ENCODE results near the gene LOXL4.

LOXL4 gene

DNA sequence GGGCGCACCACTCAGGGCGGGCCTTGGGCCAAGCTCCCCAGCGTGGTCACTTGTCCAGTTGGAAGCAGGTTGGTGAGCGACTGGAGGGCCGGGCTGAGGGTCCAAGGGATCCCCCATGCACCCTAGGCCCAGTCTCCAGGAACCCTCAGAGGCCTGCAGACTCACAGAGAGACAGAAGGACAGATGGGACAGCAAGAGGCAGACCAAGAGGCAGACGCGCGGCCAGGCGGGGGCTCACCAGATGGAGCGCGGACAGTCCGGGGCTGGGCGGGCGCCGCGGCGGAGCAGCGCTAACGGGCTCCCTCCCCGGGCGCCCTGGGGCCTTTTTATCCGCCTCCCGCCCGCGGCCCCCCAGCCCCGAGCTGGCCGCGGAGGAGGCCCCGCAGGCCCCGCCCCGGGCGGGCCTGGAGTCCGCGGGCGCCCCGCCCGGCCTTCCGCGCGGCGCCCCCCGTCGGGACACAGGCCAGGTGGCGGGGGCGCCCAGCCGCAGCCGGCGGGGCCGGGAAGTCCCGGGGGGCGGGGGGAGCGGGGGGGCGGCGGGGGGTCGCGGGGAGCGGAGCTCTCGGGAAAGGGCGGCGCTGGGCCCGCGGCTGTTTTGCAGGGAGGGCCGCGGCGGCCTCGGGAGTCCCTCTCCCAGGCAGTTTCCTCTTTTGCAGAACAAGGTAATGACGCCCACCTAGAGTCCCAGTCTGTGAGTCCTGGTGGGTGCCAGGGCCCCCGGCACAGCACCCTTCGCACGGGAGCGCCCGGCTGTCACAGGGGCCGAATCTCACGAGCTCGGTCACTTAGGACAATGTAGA lies at the start of gene LOXL4:
Gene LOXL4 (minus strand): TSS at position 301 of the 800 bp plus-strand sequence. CDS start 5,175 bp downstream, outside the sequence.
- no peak for DNase-seq (ENCODE audit: low read depth)

DNA sequence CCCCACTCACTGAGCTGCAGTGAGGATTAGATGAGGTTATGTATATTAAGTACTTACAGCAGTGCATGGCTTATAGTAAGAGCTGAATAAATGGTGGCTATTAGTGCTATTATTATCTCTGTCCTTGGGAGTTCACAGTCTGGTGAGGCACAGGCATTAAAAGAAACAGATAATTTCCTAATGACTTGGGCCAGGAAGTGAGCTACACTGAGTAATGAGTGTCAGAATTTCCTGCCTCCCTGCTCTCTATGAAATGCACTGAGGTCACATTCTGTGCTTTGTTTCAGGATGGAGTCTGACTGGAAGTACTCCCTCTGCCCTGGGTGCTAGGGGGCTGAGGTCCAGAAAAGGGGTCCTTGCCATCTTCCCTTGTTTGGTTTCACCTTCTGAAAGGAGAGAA lies 48.7 kb upstream of the LOXL4 start:
- peak; percentile 44 for DNase-seq (ENCODE audit: low read depth)

DNA sequence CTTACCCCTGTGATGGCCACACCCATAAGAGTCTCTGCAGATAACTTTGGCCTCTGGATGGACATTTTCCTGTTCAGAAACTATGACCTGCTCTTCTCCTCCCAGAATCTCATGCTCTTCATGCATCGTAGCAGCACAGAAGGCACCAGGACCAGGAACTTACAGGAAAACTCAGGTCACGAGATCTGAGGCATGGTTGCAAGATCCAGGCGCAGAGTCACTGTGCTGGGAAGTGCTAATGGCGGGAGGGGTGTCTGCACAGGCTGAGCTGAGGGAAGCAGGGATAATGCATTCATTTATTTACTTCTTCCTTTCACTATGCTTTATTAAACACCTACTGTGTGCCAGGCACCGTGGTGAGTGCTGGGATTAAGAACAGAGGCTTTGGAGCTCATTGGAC lies 48.2 kb upstream of the LOXL4 start:
- no peak for DNase-seq (ENCODE audit: low read depth)

DNA sequence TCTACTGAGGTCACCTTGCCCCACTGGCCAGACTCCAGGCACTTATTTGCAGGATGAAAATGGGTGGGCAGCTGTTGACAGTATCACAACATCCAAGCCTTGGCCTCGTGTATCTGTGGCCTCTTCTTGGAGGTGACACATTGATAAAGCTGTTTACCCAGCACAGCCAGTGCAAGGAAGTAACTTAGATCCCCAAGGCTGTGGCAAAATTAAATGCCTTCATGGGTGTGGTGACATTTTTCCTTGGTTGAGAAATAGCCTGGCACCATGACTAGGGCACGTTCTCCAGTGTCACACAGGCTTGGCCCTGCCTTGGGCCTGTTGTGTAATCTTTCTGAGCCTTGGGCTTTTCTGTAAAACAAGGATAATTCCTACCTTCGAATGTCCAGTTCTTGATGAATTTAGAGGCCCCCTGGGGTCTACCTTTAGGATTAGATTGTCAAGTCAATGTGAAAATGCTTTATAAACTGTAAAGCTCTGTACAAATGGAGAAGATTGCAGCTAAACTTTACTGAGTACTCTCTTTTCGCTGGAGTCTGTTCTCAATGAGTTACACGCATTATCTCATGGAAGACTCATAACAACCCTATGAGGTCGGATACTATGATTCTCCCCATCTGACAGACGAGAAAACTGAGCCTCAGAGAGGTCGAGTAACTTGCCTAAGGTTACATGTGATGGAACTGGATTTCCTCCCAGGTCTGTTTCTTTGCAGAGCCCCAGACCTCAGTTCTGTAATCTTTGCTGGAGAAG lies 46.7 kb upstream of the LOXL4 start:
- DNase-seq (ENCODE audit: low read depth), result no peak

DNA sequence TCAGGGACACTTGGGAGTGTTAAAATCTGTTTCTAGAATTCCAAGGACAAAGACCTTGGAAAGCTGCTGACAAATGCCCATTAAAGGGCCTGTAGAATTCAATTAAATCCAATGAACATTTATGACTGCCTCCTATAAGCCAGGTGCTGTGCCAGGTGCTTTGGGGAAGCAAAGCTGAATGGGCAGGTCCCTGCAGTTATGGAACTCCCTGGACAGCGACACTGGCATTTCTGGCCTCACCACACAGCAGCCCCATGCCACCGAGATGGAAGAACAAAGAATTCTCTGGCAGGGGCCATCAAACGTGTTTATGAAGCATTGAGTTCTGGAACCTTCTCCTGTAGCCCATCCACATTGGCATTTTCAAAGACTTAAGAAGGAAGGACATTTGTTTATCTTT lies 45.6 kb upstream of the LOXL4 start:
- DNase-seq (ENCODE audit: low read depth), result no peak

DNA sequence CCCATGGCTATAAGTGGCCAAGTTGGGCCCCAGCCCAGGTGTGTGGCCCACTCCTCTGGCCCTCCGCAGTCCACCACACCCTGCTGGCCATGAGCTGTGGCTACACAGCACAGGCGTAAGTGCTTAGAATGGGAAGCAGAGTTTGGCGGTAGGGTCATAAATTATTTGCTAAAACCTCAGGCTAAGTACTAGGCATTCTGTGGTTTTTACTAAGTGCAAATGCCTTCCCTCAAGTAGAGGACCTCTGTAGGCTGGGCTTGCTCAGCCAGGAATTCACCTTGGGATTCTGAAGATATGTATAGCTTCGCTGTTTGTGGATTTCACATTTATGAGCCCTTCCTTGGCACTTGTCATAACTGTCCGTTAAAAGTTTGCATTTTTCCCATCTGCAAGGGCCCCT lies 44.8 kb upstream of the LOXL4 start:
- DNase-seq (ENCODE audit: low read depth), result no peak

DNA sequence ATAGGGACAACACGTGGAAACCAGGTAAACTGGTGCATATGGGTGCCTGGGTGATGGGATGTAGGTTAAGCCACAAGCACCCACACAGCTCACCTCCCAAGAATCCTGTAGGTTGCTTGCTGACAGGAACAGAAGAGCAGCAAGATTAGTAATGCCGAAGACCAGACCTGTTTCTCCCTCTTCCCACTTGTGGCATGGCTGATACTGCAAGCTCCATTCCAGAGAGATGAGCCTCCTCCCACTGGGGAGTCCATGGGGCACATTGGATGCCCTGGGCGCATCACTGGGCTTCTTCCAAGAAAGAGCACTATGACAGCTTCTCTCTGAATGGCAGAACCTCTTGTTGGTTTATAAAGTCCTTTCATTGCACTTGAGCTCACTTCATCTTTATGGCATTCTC lies 44.4 kb upstream of the LOXL4 start:
- peak; percentile 10 for DNase-seq (ENCODE audit: low read depth)

DNA sequence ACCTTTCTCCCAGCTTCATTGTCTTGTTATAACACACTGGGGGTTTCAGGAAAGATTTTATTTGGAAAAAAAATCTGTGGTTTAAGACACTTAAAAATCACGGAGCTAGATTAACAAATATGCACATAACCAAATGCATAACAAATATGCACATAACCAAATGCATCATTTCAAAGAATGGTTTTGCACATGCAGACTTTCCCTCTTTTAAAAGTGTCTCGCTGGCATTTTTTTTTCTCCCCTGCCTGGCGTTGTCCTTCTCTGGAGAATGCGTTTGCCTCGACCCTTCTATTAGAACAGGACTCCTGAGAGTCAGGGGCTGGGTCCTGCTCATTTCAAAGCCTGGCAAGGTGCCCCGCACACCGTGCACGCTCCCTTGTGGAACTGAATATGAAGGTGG lies 42.7 kb upstream of the LOXL4 start:
- no peak for DNase-seq (ENCODE audit: low read depth)

DNA sequence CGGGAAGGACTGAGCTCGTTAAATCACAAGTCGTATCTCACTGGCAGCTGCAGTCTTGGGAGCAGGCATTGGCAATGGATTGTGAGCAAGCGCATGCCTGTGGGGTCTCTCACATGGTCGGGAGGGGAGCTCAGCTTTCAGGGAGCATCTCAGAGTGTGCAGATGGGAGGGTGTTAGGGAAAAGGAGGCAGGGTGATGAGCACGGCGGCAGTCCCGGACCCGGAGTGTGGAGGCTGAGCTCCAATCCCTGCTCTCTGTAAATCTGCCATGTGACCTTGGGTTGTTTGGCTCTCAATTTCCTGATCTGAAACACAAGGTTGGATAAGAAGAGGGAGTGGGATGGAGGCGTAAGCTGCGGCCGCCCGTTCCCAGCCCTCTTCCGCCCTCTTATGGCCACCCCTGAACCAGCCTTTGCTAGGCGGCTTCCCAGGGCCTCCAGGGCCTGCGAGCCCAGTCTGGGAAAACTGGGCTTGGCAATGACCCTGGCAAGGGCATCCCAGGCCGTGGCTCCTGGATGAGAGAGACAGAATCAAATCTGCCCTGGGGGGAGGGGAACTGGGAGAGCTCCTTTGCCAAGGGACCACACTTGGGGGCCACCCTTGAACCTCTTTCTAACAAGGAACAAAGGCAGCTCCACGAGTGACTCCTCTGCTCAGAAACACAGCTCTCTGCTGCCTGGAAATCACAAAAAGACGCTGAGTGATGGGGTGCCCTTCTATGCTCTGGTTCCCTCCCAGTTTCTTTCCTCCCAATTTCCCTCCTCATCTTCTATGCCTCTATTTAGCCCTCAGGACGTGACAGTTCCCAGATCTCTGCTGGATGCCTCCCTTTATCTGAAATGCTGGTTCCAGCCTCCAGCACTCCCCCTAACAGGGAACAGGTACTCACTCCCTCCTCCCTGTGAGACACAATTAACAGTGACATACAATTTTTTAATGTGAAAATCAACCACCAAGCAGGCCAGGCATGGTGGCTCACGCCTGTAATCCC lies 41.7 kb upstream of the LOXL4 start:
- DNase-seq (ENCODE audit: low read depth), result no peak

DNA sequence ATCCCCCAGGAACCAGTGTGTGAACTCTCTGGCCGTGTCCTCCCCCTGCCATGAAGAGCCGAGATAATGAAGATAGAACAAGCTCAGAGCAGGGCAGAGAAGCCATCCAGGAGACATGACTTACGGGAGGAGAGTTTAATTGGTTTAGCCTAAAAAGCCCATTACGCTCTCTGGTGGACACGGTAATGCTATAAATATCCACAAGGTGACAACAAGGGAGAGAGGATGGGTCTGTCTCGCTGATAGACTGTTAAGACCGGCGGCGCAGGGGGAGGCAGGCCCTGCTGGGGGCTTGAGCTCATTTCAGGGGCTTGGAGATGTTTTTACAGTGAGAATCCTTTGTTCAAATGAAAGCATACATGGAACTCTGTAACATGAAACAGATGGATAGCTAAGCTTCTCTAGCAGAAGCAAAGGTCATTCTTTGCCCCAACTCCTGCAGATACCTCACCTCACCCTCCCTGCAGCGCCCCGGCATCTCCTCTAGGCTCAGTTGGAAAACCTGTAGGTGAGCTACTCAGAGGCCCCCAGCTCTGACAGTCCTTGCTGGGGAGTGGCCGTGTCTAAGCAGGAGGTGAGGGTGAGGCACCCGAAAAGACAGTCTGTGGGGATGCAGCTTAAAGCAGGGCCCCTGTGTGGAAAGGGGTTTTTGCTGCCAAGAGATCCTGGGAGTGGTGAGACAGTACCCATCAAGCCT lies 40.8 kb upstream of the LOXL4 start:
- no peak for DNase-seq (ENCODE audit: low read depth)

DNA sequence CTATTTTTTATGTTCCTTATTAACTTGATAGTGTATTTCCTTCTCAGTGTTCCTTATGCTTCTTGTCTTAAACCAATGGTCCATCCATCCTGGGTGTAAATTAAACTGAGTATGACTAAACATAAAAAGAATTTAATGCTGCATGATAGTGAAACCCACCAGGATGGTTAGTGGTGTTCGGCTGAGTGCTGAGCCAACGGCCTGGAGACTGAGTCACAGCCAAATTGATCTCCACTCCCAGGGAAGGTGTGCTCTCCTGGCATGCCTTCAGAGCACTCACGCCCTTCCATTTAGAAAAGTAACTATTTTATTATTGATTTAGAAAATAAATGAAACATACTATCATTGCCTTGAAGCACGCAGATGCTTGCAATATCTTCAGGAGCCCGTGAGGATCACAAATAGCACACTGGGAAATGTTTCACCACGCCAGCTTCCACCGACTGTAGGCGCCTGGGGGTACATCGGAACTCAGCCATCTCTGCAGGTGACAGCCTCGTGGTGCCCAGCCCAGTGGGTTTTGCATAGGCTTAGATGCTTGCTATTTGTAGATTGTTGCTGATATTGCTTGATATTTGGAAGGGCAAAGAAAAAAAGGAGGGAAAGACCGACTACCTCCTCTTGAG lies 40.0 kb upstream of the LOXL4 start:
- no peak for DNase-seq (ENCODE audit: low read depth)

DNA sequence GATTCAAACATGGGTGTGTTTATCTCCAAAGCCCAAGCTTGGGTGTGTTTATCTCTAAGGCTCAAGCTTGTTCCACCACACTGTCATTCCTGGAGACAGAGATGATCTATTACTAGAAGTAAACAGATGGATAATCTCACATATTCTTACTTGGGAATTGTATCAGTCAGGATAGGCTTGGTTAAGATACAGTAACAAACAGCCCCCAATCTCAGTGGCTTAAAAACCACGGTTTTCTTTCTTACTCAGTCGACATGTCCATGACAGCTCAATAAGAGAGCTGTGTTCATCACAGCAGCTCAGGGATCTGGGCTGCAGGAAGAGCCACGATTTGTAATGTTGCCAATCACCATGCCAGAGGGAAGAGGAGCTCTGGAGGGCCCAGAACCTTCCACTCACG lies 38.5 kb upstream of the LOXL4 start:
- no peak for DNase-seq (ENCODE audit: low read depth)

DNA sequence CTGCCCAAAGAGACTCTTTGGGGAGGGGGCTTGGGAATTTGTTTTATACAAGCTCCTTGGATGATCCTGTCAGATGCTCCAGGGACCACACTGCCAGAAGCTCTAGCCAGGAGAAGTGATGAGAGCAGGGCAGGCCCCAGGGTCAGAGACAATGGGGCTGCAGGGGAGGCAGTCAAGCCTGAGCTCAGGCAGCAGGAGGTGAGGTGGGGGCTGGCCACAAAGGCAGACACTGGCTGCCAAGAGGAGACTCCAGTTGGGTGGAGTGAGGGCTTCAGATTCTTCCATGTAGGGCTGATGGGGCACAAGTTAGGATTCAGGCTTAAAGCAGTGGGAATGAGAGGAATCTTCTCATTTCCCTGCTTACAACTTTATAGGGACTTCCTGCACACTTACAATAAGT lies 35.6 kb upstream of the LOXL4 start:
- DNase-seq (ENCODE audit: low read depth), result no peak

DNA sequence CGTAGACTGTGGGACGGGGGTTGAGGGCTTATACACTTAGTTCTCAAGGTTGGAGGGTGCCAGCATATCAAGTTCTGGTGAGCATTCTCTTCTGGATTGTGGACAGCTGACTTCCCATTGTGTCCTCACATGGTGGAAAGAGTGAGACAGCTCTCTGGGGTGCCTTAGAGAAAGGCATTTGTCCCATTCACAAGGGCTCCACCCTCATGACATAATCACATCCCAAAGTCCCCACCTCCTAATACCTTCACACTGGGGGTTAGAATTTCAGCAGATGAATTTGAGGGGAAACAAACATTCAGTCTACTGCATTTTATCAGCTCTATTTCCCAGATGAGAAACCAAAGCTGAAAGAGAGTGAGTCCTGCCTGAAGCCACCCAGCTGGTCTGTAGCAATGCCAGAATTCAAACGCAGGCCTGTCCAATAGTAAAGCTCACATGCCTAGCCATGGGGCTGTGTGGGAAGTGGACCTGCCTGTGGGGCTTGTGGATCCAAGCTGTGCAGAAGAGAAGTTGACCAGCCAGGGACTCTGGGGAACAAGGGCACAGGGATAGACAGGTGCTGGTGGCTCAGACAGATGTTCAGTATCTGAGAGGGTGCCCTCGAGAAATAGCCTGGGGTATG lies 34.9 kb upstream of the LOXL4 start:
- DNase-seq (ENCODE audit: low read depth), result no peak

DNA sequence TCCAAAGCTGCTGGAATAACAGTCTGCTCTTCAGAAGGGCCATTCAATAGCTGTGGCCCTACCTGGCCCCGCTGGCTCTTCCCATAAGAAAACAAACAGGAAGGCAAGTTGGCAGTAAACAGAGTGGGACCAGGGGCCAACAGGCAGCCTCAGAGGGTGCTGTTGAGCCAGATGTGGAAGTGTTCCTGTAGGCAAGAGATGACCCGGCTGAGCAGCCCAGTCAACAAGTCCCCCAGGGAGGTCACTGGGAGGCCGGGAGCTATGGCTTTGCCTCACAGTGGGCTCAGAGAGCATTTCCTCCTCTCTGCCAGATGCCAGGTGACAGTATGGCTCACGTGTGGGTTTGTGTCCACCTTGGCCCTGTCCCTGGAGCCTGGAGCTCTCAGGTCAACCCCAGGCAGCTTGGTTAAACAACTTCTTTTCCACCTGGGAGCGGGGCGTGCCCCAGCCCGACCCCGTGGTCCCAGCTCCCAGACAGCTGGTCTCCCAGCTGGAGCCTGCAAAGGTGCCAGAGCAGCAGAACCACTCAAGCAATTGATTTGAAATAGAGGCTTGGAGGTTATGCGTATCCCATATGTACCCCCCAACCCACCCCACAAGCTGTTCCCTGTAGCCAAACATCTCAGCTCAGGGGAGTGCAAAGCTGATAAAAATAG lies 33.8 kb upstream of the LOXL4 start:
- no peak for DNase-seq (ENCODE audit: low read depth)

DNA sequence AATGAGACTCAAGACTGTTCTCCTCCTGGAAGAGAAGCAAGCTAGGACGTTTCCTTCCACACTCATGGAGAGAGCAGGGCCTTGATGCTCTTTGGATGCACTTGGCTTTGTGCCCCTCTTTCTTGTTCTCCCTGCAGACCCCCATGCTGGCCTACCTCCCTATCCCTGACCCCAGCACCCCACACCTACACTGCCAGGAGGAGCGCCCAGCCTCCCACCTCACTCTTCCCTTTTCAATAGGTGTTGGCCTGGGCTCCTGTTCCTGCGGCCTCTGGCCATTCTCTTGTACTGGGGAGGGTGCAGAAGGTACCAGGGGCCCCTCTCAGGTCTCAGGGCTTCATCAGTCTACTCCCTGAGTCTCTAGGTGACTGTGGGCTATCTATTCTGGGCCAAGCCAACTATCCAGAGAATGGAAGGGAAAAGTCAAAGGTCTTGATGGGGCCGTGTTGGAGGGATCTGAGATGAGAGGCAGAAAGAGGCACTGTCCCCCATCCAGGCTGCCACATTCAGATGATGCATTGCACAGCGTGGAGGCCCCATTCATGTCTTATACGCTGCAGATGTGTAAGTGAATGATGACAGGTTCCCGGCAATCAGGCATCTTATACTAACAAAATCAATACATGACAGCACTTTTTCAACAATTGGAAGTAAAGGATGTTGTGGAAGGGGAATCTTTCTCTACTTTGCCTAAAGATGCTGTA lies 32.7 kb upstream of the LOXL4 start:
- DNase-seq (ENCODE audit: low read depth), result no peak

DNA sequence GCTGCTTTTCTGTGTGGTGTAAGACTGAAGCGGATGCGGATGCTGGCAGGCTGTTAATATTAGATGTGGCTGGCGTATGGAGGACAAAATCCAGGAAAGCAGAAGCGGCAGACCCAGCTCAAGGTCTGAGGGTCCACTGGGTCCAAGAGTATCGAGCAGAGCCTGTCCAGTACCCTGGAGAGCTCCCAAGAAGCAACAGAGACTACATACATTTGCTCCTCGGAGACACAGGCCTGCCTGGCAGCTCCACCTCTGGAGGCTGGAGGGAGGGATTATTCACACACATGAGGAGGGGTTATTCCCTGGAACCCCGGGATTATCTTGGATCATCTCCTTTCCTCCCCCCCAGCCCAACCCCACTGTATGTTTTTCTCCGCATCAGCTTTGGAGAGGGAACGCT lies 31.3 kb upstream of the LOXL4 start:
- DNase-seq (ENCODE audit: low read depth), result no peak

DNA sequence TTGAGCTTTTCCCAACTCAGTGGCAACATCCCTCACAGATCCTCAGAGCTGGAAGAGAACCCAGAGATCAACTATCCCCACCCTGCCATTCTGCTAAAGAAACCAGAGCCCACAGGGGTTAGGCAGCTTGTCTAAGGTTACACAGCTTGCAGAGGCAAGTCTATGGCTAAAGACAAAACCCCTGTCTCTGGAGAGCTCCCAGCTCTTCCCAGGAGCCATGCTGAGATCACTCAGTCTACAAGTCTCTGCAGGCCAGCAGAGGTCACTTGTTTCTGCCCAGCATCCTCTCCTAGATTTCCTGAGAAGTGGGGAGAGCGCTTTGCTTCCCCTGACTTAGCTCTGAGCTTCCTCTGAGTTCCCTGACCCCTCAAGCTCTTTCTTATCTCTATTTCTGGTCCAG lies 28.5 kb upstream of the LOXL4 start:
- no peak for DNase-seq (ENCODE audit: low read depth)

DNA sequence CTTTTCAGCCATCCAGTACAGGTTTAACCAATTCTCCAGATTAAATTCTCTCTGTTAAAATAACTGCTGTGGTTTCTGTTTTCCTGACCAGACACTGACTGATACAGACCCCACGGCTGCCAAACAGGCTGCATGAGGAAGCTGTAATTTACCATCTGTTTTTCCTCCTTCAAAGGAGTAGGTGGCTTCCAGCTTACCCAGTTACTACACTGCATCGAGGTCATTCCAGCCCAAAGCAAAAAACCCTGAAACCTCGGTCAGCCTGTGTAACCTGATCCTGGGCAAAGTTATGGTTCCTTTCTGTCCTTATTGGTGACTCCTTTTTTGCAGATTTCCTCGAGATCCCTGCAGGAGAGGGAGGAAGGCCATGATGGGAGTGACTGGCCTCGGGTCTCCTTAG lies 27.9 kb upstream of the LOXL4 start:
- no peak for DNase-seq (ENCODE audit: low read depth)

DNA sequence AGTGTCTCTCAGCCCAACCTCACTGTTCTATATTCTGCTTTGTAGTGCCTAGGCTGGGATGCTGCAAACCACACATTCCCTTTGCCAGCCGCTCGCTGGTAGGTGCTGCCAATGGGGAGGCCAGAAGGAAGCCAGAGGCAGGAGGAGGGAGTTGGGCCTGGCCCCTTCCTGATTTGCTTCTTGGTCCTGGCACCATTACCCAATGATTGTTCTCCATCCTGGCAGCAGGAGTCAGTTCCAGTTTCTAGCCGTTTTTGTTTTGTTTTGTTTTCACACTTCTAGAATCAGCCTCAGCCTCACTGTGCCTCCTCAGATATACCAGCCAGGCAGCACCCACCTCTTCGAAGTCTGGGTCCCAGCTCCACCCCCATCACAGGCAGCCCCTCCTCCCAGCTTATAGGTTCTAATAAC lies 27.4 kb upstream of the LOXL4 start:
- DNase-seq (ENCODE audit: low read depth), result no peak
